ENCODE data around the gene ATP2C1. TPM values are rescaled to one million over a fixed set of nuclear protein-coding genes. Genes with fewer than 3 reads are reported as not detected.

Gene ATP2C1
- total and polyA plus RNA-seq, 2 donors (not counting 3 experiments of a cell fraction or from before 2014, with no cell fraction given) = 50.1 to 73.3 TPM

DNA sequence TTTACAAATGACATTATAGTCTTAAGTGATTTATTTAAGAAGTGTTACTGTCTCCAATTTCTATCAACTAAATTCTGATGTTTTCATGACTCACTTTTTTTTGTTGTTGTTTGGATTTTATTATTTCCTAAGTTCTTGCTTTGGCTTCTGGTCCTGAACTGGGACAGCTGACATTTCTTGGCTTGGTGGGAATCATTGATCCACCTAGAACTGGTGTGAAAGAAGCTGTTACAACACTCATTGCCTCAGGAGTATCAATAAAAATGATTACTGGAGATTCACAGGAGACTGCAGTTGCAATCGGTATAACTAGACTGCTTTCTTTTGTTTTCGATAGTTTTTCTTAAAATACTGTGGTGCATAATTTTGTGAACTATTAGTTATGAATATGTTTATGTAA, 85.2 kb downstream of the ATP2C1 start:
- dilution Hi-C loops (cut with MboI; ENCODE audit: extremely low pct_ligation_motif_present, low sequenced_read_pairs) = no loop called here
- Histone ChIP-seq H3K4me2 (ENCODE audit: insufficient read depth, low read length) (no peak overlapping the region), H3K9ac (replicated peaks; ENCODE audit: extremely low read depth, insufficient read depth, low read length) (no peak overlapping the region), H3K36me3 (ENCODE audit: control insufficient read depth in 2 of 2, extremely low read depth in 1 of 2, insufficient read depth in 2 of 2, low read length in 2 of 2) (peaks cover 2 to 12% of the 10 kb centered on the region in 2 experiments), H3K9me1 (replicated peaks; ENCODE audit: control insufficient read depth, extremely low read depth, insufficient read depth, low read length) (no peaks in the 10 kb centered on the region), H3K4me1 (ENCODE audit: control insufficient read depth, extremely low read depth, insufficient read depth, low read length) (no peaks in the 10 kb centered on the region), H3K27me3 (ENCODE audit: control insufficient read depth in 2 of 2, insufficient read depth in 2 of 2, low read length in 2 of 2) (no peaks in the 10 kb centered on the region), H4K20me1 (replicated peaks; ENCODE audit: control insufficient read depth, extremely low read depth, insufficient read depth, low read length) (no peaks in the 10 kb centered on the region), H3K27ac (ENCODE audit: insufficient read depth, low read depth, low read length) (no peak overlapping the region), H2AFZ (ENCODE audit: low read depth, low read length) (no peak overlapping the region), H3K4me3 (replicated peaks in 1 of 3; ENCODE audit: insufficient read depth in 1 of 3, low read depth in 1 of 3, low read length in 3 of 3) (no peak overlapping the region), H3K79me2 (ENCODE audit: control insufficient read depth, insufficient read depth, low read length) (no peaks in the 10 kb centered on the region), H3K9me3 (replicated peaks; ENCODE audit: control insufficient read depth, insufficient read depth, low read length) (no peaks in the 10 kb centered on the region)
- no TSS peak for BruUV-seq (replicated peaks)
- intact Hi-C loops (cut with micrococcal nuclease) = no loop called here
- TF ChIP-seq, protein P1, sequence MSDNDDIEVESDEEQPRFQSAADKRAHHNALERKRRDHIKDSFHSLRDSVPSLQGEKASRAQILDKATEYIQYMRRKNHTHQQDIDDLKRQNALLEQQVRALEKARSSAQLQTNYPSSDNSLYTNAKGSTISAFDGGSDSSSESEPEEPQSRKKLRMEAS (IDR thresholded peaks at IDR 0.05; ENCODE audit: insufficient read depth, insufficient read length) = no peak
- no peak for TF ChIP-seq MYC (IDR thresholded peaks at IDR 0.05; ENCODE audit: low read depth, low read length)
- TF ChIP-seq GATA2 (IDR thresholded peaks at IDR 0.05; ENCODE audit: insufficient read depth, insufficient read length, low read depth, low read length) = no peak
- no peak for DNase-seq (ENCODE audit: low read depth, low spot score)
- CTCF ChIA-PET = no interaction called here
- FAIRE-seq = no peak
- POLR2A ChIA-PET = no interaction called here

DNA sequence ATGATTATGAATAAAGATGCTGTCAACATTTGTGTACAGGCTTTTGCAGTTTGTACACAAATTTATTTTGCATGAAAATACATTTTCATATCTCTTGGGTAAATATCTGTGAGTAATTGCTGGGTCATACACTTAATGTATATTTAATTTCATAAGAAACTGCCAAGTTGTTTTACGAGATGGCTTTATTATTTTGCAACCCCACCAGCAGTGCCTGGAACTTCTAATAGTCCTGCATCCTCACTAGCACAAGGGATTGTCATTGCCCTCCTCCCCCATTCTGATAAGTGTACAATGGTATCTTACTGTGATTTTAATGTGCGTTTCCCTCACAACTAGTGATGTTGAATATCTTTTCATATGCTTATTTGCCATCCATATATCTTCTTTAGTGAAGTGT, 87.6 kb downstream of the ATP2C1 start:
- no peak overlapping the region for H2AFZ ChIP-seq (ENCODE audit: low read depth, low read length)
- CTCF ChIA-PET = interaction anchor here (2.1 kb wide), 1 partner anchor 13 kb away, joined by 5 read pairs; no protein-coding TSS in a partner anchor
- FAIRE-seq (no peak), DNase-seq (ENCODE audit: low read depth, low spot score) (no peak)
- H3K9ac ChIP-seq (replicated peaks; ENCODE audit: extremely low read depth, insufficient read depth, low read length) = no peak overlapping the region
- H3K4me2 ChIP-seq (ENCODE audit: insufficient read depth, low read length) = no peak overlapping the region
- BruUV-seq (replicated peaks) = no TSS peak
- H3K79me2 ChIP-seq (ENCODE audit: control insufficient read depth, insufficient read depth, low read length) = no peaks in the 10 kb centered on the region
- POLR2A ChIA-PET = no interaction called here
- H3K27me3 ChIP-seq (ENCODE audit: control insufficient read depth in 2 of 2, insufficient read depth in 2 of 2, low read length in 2 of 2) = no peaks in the 10 kb centered on the region
- dilution Hi-C loops (cut with MboI; ENCODE audit: extremely low pct_ligation_motif_present, low sequenced_read_pairs) (no loop called here), intact Hi-C loops (cut with micrococcal nuclease) (no loop called here)
- H3K9me1 ChIP-seq (replicated peaks; ENCODE audit: control insufficient read depth, extremely low read depth, insufficient read depth, low read length) = no peaks in the 10 kb centered on the region
- H3K4me3 ChIP-seq (replicated peaks in 1 of 3; ENCODE audit: insufficient read depth in 1 of 3, low read depth in 1 of 3, low read length in 3 of 3) = no peak overlapping the region
- TF ChIP-seq, protein P2, sequence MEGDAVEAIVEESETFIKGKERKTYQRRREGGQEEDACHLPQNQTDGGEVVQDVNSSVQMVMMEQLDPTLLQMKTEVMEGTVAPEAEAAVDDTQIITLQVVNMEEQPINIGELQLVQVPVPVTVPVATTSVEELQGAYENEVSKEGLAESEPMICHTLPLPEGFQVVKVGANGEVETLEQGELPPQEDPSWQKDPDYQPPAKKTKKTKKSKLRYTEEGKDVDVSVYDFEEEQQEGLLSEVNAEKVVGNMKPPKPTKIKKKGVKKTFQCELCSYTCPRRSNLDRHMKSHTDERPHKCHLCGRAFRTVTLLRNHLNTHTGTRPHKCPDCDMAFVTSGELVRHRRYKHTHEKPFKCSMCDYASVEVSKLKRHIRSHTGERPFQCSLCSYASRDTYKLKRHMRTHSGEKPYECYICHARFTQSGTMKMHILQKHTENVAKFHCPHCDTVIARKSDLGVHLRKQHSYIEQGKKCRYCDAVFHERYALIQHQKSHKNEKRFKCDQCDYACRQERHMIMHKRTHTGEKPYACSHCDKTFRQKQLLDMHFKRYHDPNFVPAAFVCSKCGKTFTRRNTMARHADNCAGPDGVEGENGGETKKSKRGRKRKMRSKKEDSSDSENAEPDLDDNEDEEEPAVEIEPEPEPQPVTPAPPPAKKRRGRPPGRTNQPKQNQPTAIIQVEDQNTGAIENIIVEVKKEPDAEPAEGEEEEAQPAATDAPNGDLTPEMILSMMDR (IDR thresholded peaks at IDR 0.05; ENCODE audit: extremely low read depth in 1 of 2, insufficient read depth in 1 of 2, low read depth in 1 of 2, low read length in 2 of 2) = no peak
- no peak for TF ChIP-seq JUN (IDR thresholded peaks at IDR 0.05; ENCODE audit: borderline replicate concordance, insufficient read depth, insufficient read length, low read depth)
- TF ChIP-seq EZH2 (IDR thresholded peaks at IDR 0.05; ENCODE audit: borderline replicate concordance, low read depth, low read length, severe bottlenecking) = no peak
- TF ChIP-seq, protein P1 (IDR thresholded peaks at IDR 0.05; ENCODE audit: insufficient read depth, insufficient read length) = no peak
- TF ChIP-seq POLR2A (IDR thresholded peaks at IDR 0.05; ENCODE audit: low read depth, low read length) = no peak
- TF ChIP-seq MYC (IDR thresholded peaks at IDR 0.05; ENCODE audit: low read depth, low read length) = no peak
- no peak for TF ChIP-seq FOS (IDR thresholded peaks at IDR 0.05; ENCODE audit: borderline replicate concordance, insufficient read depth, low read length)
- no peak for TF ChIP-seq GATA2 (IDR thresholded peaks at IDR 0.05; ENCODE audit: insufficient read depth, insufficient read length, low read depth, low read length)
- TF ChIP-seq POLR2AphosphoS5 (IDR thresholded peaks at IDR 0.05; ENCODE audit: insufficient read depth, low read depth, low read length) = no peak
- H3K4me1 ChIP-seq (ENCODE audit: control insufficient read depth, extremely low read depth, insufficient read depth, low read length) = no peaks in the 10 kb centered on the region
- peaks cover 0 to 12% of the 10 kb centered on the region in 2 experiments for H3K36me3 ChIP-seq (ENCODE audit: control insufficient read depth in 2 of 2, extremely low read depth in 1 of 2, insufficient read depth in 2 of 2, low read length in 2 of 2)
- no peak overlapping the region for H3K27ac ChIP-seq (ENCODE audit: insufficient read depth, low read depth, low read length)
- no peaks in the 10 kb centered on the region for H3K9me3 ChIP-seq (replicated peaks; ENCODE audit: control insufficient read depth, insufficient read depth, low read length)
- H4K20me1 ChIP-seq (replicated peaks; ENCODE audit: control insufficient read depth, extremely low read depth, insufficient read depth, low read length) = no peaks in the 10 kb centered on the region

Data from endothelial cell of umbilical vein (primary cell).